NCI-H1436 treated with DMSO at 0.1 percent for 48 hours (cell line): Measurements from ENCODE around the gene ZNF468.
A peak's percentile ranks its signal among the peaks of the same experiment; 100 is the strongest.
"Not testable (repeated sequence)": the region's sequence is repeated elsewhere in the genome, so short reads cannot be mapped to it uniquely, and the experiment has no call there.

Experiments
- DNase-seq: peaks from one replicate; lab custom pipeline; 2025; lab: John Stamatoyannopoulos, UW

Gene ZNF468

DNA sequence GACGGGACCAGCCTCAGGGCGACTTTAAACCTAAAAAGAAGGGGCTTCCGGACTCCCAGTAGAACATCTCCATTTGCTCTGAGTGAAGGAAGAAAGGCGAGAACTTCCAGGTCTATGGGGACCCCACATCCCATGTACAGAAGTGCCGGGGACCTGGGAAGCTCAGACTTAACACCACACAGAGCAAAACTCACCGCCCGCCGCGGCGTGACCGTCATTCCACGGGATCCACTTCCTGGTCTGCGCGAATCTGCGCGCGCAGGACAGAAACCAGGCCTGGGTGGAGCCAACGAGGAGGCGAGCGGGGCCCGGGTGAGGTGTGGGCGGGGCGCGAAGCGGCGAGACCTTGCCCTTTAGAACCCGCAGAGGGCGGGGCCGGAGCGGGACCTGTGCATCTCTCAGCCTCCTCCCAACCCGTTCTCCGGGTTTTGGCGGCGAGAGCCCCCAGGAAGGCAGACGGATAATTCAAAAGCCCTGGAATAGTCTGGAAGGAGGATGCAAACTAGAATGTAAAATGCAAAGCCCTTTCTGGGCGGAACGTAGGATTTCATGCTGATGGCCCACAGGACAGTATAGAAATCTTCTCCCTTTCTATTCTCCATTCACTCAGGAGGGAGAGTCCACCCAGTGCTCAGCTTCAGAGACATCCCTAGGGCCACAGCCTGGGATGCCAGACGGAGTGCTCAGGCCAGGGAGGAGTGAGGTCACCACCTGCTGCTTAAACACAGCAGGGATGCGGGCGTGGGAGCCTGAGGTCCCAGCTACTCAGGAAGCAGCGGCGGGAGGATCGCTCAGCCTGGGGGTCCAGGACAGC, at the start of gene ZNF468:
TSS of gene ZNF468 (minus strand) at position 242 of the 814 bp plus-strand sequence. CDS start 3,347 bp downstream, outside the sequence.
- DNase-seq, result peak; percentile 1

DNA sequence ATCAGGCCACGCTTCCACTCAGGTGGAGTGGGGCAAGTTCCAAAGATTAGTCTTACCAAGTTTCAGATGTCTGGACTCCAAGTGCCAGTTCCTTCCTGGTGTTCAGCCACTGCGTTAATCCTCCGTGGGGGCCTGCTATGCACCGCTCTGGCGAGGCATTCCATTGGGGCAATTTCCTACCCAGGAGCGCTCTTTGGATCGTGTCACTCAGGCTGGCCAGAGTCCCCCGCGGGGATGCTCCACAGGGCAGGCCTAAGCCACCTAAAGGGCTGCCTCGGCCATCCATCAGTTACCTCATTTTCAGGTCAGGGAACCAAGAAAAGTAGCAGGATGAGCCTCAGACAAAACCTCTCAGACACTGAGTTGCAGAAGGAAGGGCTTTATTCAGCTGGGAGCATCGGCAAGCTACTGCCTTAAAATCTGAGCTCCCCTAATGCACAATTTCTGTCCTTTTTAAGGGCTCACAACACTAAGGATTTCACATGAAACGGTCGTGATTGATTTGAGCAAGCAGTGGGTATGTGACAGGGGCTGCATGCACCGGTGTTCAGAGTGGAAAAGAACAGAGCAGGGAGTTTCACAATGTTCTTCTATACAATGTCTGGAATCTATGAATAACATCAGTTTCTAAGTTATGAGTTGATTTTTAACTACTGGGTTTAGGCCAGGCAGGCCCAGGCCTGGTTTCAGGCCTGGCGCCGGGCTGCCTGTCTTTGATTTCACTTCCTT, 46.8 kb upstream of the ZNF468 start:
- not testable (repeated sequence) for DNase-seq

DNA sequence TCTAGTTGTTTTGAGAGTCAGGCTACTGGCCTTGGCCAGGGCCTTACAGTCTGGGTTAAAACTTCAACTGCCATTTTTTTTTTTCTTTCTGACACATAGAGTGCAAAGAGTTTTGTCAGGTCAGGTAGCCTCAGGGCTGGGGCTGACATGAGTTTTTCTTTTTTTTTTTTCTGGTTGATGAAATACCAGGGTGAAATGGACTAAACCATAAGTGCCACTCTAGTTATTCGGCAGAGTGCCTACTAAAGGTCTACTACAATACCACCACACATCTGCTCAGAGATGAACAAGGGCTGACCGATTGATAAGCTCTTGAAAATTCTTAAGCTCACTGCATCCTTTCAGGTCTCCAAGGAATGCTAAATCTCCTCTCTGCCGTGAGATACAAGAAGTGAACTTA, 44.4 kb upstream of the ZNF468 start:
- no peak for DNase-seq

DNA sequence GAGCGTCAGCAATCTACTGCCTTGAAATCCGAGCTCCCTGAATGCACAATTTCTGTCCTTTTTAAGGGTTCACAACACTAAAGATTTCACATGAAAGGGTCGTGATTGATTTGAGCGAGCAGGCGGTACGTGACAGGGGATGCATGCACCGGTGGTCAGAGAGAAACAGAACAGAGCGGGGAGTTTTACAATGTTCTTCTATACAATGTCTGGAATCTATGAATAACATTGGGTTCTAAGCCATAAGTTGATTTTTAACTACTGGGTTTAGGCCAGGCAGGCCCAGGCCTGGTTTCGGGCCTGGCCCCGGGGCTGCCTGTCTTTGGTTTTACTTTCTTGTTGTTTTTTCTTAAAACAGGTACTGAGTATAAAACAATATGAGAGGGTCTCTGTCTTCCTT, 41.2 kb upstream of the ZNF468 start:
- DNase-seq, result not testable (repeated sequence)

DNA sequence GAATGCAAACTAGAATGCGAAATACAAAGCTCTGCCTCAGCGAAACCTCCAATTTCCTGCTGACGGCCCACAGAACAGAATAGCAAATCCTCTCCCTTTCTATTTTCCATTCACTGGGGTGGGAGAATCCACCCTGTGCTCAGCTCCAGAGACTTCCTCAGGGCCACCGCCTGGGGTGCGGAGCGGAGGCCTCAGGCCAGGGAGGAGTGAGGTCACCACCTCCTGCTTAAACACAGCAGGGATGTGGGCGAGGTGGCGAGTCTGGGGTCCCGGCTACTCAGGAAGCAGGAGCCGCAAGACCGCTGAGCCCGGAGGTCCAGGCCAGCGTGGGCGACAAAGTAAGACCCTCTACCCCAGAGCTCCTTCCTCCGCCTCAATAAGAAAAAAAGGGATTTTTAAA, 40.7 kb upstream of the ZNF468 start:
- DNase-seq, result no peak

DNA sequence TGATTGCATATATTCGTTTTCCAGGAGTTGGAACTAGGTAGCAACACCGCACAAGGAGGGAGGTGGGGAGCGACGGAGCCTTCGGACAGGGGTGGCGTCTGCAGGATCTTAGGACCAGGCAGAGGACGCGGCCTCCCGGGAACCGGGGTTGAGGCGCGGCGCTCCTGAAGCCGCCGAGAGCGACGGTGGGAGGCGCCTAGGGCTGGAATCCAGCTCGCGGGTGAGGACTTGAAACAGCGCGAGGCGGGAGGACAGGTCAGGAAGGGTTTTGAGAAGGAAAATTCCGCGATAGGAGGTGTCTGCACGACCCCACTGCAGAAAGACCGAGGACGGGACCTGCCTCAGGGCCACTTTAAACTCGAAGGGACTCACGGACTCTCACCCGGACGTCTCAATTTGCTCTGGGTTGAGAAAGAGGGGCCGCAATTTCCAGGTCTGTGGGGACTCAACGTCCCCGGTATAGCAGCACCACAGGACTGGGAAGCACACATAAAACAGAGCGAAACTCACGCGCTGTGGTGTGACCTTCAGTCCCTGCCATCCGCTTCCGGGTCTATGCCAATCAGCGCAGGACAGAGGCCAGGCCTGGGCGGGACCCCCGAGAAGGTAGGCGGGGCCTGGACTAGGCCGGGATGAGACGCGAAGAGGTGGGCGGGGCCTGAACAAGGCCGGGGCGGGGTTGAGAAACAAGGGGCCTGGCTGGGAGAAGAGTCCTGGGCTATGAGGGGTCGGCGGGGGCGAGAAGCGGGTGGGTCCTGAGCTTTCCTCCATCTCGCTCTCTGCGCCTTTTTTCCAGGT, 39.9 kb upstream of the ZNF468 start, which contains the start of gene ZNF320:
TSS of gene ZNF320 (minus strand) at position 498 of the 798 bp plus-strand sequence. CDS start 7,380 bp downstream, outside the sequence.
- DNase-seq, result peak; percentile 78

DNA sequence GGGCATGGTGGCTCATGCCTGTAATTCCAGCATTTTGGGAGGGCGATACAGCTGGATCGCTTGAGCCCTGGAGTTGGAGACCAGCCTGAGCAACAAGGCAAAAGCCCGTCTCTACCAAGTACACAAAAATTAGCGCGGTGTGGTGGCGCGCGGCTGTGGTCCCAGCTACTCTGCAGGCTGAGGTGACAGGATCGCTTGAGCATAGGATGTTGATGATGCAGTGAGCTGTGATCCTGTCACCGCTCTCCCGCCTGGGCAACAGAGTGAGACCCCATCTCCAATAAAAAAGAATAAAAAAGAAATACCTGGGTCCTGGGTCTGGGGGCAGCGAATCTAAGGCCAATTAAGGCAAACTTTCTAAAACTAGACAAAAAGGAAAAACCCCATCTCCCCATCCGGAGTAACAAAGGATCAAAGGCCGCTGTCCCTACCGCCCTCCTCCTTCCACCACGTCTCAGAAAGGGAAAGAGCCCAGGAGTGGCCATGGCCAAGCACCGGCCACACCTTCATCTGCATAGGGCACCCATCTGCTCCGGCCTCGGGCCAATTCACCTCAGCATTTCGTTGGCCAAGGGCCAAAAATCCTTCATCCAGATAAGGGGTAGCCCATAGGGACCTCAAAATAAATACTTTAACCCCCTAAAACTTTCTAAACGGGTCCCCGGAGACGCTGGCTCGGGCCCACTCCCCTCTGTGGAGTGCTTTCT, 39.2 kb upstream of the ZNF468 start:
- no peak for DNase-seq

DNA sequence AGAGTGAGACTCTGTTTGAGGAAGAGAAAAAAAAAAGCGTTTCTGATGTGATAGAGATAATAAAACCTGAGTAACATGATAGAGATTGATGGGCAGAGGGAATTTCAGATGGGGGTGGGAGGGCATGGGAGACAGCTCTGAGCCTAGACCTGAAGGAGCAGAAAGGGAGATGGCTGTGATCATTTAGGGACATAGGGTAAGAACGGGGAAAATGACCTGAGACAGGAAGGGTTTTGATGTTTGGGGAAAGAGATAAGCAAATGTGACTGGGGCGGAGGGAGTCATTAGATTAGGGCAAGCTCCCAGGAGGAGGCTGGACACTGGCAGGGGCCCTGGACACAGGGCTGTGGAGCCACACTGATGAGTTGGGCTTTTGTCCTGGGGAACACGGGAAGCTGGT, 33.9 kb upstream of the ZNF468 start:
- DNase-seq, result no peak

DNA sequence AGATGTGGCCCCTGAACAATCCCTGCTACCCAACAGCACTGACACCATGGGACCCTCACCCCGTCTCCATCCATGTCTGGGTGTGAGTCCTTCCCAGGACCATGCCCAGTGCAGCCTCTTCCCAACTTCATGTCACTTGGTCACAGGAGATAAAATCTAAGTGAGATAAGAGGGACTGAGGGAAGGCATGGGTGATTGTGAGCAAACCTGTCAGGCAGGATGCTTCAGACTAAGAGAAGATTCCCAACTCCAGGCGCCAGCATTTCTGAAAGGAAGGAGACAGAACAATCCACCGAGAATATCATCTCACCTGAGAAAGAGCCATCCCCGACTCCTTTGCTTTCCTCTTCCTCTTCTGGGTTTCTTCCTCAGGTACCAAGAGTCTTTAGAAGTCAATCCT, 32.5 kb upstream of the ZNF468 start:
- no peak for DNase-seq

DNA sequence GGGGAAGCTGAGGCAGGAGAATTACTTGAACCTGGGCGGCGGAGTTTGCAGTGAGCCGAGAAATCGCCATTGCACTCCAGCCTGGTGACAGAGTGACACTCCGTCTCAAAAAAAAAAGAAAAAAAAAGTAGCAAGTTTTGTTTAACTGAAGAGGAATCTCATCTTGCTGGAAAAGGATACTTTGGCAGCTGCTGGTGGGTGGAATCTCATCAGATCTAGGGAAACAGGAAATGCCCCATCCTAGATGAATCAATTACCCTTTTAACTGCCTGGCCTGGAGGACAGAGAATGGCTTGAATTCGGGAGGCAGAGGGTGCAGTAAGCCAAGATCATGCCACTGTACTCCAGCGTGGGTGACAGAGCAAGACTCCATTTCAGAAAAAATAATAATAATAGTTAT, 31.7 kb upstream of the ZNF468 start:
- DNase-seq, result no peak

DNA sequence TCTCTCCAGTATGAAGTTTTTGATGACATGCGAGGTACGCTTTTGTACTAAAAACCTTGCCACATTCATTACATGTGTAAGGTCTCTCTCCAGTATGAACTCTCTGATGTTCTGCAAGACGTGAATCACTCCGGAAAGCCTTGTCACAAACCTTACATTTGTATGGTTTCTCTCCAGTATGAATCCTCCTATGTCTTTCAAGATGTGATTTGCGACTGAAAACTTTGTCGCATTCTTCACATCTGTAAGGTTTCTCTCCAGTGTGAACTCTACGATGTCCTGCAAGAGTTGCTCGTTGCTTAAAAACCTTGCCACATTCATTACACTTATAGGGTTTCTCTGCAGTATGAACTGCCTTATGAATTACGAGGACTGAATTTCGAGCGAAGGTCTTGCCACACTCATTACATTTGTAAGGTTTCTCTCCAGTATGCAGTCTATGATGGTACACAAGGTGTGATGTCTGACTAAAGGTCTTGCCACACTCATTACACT, 23.5 kb upstream of the ZNF468 start:
- no peak for DNase-seq

DNA sequence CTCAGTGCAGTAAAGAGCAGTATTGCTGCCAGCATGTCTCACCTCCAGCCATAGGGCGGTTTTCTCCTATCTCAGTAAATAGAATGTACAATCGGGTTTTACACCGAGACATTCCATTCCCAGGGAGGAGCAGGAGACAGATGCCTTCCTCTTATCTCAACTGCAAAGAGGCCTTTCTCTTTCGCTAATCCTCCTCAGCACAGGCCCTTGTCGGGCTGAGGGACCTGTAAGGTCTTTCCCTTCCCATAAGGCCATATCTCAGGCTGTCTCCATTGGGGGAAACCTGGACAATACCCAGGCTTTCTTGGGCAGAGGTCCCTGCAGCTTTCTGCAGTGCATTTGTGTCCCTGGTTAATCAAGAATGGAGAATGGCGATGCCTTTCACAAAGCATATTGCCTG, 15.6 kb upstream of the ZNF468 start:
- DNase-seq, result not testable (repeated sequence)

DNA sequence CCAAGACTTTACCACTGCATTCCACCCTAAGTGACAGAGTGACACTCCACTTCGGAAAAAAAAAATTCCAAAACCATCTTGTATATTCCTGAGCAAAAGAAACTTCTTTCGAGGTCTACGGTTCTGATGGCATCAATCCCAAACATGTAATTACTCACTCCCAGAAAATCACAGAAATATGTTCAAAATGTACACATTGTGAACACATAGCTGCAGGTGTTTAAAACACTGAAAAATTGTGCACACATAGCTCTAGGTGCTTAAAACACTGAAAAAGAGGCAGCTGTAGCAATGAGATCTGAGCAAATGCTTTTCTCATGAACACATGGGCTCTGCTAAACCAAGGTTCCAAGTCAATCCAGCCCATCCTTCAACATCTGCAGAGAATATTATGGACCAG, 14.0 kb upstream of the ZNF468 start:
- no peak for DNase-seq

DNA sequence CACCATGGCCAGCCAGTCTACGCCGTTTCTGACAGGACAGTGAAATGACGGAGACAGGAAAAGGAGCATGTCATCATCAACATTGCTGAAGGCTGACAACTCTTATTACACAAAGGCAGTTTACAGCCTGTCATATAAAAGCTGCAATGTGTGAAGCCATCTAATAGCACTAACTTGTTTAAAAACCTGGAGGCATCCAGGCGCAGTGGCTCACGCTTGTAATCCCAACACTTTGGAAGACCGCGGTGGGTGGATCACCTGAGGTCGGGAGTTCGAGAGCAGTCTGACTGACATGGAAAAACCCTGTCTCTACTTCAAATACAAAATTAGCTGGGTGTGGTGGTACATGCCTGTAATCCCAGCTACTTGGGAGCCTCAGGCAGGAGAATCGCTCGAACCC, 10.6 kb upstream of the ZNF468 start:
- not testable (repeated sequence) for DNase-seq

DNA sequence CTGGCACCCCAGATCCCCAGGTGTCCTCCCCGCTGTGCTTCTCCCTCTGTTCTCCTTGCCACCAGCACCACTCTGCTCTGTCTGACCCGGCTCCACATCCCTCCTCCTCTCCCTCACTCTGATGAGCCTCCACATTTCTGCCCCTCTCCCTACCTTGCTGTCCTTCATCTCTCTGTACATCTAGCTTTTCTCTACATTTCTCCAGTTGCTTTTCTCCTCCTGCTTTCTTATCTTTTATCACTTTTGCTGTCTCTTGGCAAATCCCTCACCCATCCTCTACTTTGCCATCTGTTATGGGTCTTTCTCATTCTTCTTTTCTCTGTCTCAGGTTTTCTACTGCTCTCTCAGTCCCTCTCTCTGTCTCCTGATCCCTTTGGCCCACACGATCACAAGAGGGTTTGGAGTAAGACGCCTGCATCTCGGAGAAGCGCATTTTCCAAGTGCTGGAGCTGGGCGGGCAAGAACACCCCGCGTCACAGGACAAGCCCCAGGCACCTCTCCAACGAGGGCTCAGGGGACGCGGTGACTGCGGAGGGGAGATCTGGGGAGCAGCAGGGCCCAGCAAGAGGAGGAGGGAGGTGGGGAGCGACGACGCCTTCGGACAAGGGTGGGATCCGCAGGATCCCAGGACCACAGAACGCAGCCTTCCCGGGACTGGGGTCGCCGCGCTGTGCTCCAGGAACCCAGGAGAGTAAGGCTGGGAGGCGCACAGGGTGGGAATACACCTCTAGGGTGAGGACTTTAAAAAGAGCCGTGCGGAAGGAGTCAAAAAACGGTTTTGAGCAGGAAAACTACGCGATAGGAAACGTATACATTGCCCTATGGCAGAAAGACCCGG, 660 bp downstream of the ZNF468 start:
- DNase-seq, result not testable (repeated sequence)

DNA sequence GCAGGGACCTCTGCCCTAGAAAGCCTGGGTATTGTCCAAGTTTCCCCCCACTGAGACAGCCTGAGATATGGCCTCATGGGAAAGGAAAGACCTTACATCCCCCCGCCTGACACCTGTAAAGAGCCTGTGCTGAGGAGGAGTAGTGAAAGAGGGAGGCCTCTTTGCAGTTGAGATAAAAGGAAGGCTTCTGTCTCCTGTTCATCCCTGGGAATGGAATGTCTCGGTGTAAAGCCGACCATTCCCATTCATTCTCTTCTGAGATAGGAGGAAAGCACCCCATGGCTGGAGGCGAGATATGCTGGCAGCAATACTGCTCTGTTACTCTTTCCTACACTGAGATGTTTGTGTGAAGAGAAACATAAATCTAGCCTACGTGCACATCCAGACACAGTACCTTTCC, 10.1 kb downstream of the ZNF468 start:
- not testable (repeated sequence) for DNase-seq

DNA sequence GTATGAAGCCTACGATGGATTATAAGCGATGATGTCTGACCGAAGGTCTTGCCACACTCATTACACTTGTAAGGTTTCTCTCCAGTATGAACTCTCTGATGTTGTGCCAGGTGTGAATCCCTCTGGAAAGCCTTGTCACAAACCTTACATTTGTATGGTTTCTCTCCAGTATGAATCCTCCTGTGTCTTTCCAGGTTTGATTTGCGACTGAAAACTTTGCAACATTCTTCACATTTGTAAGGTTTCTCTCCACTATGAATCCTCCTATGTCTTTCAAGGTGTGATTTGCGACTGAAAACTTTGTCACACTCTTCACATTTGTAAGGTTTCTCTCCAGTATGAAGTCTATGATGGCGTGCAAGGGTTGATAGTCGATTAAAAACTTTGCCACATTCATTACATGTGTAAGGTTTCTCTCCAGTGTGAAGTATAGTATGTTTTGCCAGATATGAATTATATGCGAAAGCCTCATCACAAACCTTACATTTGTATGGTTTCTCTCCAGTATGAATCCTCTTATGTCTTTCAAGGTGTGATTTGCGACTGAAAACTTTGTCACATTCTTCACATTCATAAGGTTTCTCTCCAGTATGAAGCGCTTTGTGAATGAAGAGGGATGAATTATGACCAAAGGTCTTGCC, 16.5 kb downstream of the ZNF468 start:
- not testable (repeated sequence) for DNase-seq

DNA sequence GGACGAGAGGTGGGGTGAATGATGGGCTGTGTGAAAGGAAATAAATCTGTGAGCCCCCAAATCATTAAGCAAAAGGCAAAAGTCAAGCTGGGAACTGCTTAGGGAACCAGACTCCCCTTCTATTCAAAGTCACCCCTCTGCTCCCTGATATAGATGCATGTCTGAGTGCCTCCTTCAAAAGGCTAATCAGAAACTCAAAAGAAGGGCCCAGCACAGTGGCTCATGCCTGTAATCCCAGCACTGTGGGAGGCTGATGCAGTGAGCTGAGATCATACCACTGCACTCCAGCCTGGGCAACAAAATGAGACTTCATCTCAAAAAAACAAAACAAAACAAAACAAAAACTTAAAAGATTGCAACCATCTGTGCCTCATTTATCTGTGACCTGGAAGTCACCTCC, 23.1 kb downstream of the ZNF468 start:
- not testable (repeated sequence) for DNase-seq

DNA sequence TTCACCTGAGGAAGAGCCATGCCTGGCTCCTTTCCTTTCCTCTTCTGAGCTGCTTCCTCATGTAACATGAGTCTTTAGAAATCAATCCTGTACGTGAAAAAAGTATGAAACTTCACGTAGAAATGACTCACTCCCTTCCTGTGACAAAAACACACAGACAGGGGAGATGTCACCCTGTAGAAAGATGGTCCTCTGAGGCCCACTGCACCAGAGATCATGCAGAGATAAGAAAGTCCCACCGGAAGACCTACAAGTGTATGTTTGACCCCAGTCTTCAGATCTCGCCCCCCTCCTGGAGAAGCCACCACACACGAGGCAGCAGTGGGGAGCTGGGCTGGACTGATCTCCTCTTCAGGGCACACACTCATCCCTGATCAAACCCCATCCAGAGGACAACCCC, 23.9 kb downstream of the ZNF468 start:
- not testable (repeated sequence) for DNase-seq

DNA sequence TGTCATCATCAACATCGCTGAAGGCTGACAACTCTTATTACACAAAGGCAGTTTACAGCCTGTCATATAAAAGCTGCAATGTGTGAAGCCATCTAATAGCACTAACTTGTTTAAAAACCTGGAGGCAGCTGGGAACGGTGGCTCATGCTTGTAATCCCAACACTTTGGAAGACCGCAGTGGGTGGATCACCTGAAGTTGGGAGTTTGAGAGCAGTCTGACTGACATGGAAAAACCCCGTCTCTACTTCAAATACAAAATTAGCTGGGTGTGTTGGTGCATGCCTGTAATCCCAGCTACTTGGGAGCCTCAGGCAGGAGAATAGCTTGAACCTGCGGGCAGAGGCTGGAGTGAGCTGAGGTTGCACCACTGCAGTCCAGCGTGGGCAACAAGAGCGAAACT, 27.6 kb downstream of the ZNF468 start:
- not testable (repeated sequence) for DNase-seq
